IMR-90 (cell line): ENCODE results near the gene METTL25. TPM values are rescaled to one million over a fixed set of nuclear protein-coding genes. Genes with fewer than 3 reads are reported as not detected.

Source experiments
- ATAC-seq: fragments of 200-7000 bp; cut with Tn5 transposase; 2 replicates; pipeline ENCODE4 v1.9.1; 2020; ENCODE audit warnings: low read depth, mild to moderate bottlenecking, moderate library complexity
- BruUV-seq: library from RNA; stranded (reverse); fragments of 400-500 nt; replicated peaks from 2 replicates; lab custom pipeline; 2021; lab: Mats Ljungman, UMichigan
- CTCF ChIA-PET: fragments of 300-600 bp; formaldehyde crosslinking; extraction: SDS; loops from one replicate; lab custom pipeline; 2021; ENCODE audit warnings: antibody characterized with exemption; lab: Yijun Ruan, JAX
- POLR2A ChIA-PET: fragments of 300-600 bp; sonication (Branson Sonifier 250); formaldehyde crosslinking; loops from one replicate; lab custom pipeline; 2022; ENCODE audit warnings: antibody characterized with exemption; ENCODE audit not compliant: unreplicated experiment; lab: Charles Lee
- DNase-seq: peaks from one replicate; pipeline ENCODE4 v3.0.0; 2013
- H2AFZ ChIP-seq: replicated peaks from 2 replicates; pipeline ENCODE3; 2013; ENCODE audit warnings: low read length, mild to moderate bottlenecking; ENCODE audit not compliant: poor library complexity
- H2AK5ac ChIP-seq: 2 replicates; pipeline ENCODE4 v1.6.1; 2013; ENCODE audit warnings: low read depth, low read length, inconsistent platforms
- H2AK9ac ChIP-seq: replicated peaks from 2 replicates; pipeline ENCODE3; 2013; ENCODE audit warnings: mild to moderate bottlenecking, low read depth, low read length, moderate library complexity; ENCODE audit not compliant: poor library complexity
- H2BK120ac ChIP-seq: 2 replicates; pipeline ENCODE4 v1.6.1; 2013; ENCODE audit warnings: low read depth, low read length, inconsistent platforms
- H2BK15ac ChIP-seq: 3 replicates; pipeline ENCODE4 v1.6.1; 2013; ENCODE audit warnings: low read depth, low read length, inconsistent platforms
- H2BK20ac ChIP-seq: 2 replicates; pipeline ENCODE4 v1.6.1; 2013; ENCODE audit warnings: low read depth, mild to moderate bottlenecking, inconsistent platforms, low read length, moderate library complexity
- H2BK5ac ChIP-seq: 2 replicates; pipeline ENCODE4 v1.6.1; 2013; ENCODE audit warnings: mild to moderate bottlenecking, low read depth, low read length, inconsistent platforms; ENCODE audit not compliant: poor library complexity, severe bottlenecking
- H3K14ac ChIP-seq: replicated peaks from 2 replicates; pipeline ENCODE4 v1.6.1; 2013; ENCODE audit warnings: low read depth, low read length, inconsistent platforms
- H3K18ac ChIP-seq: 2 replicates; pipeline ENCODE4 v1.6.1; 2013; ENCODE audit warnings: low read depth, low read length, control low read depth
- H3K23ac ChIP-seq: 2 replicates; pipeline ENCODE4 v1.6.1; 2013; ENCODE audit warnings: low read depth, low read length, inconsistent platforms
- H3K27ac ChIP-seq: 2 replicates; pipeline ENCODE4 v1.5.1; 2013; ENCODE audit warnings: mild to moderate bottlenecking, control low read depth, low read length; ENCODE audit not compliant: insufficient read depth
- H3K27me3 ChIP-seq: 2 replicates; pipeline ENCODE4 v1.6.1; 2013; ENCODE audit warnings: low read length; ENCODE audit not compliant: control insufficient read depth, insufficient read depth
- H3K36me3 ChIP-seq: 2 replicates; pipeline ENCODE4 v1.6.1; 2013; ENCODE audit warnings: low read length, mixed read lengths; ENCODE audit not compliant: control insufficient read depth, insufficient read depth
- H3K4ac ChIP-seq: 2 replicates; pipeline ENCODE4 v1.6.1; 2013; ENCODE audit warnings: low read depth, low read length, inconsistent platforms
- H3K4me1 ChIP-seq: 2 replicates; pipeline ENCODE4 v1.6.1; 2013; ENCODE audit warnings: low read length, mixed read lengths; ENCODE audit not compliant: control insufficient read depth, insufficient read depth
- H3K4me2 ChIP-seq: 2 replicates; pipeline ENCODE4 v1.6.1; 2013; ENCODE audit warnings: low read depth, mild to moderate bottlenecking, control low read depth, low read length, moderate library complexity
- H3K4me3 ChIP-seq: 2 replicates; pipeline ENCODE4 v1.5.1; 2013; ENCODE audit warnings: low read depth, mild to moderate bottlenecking, control low read depth, low read length, moderate library complexity; ENCODE audit not compliant: insufficient read depth
- H3K56ac ChIP-seq: 2 replicates; pipeline ENCODE4 v1.6.1; 2013; ENCODE audit warnings: low read length, inconsistent platforms; ENCODE audit not compliant: insufficient read depth; ENCODE audit errors: extremely low read depth
- H3K79me1 ChIP-seq, 2 experiments: 2 replicates each; pipeline ENCODE4 v1.6.1; 2013; ENCODE audit warnings: low read length in 2 of 2, inconsistent platforms in 1 of 2, low read depth in 1 of 2
- H3K9ac ChIP-seq: 2 replicates; pipeline ENCODE4 v1.6.1; 2013; ENCODE audit warnings: low read depth, low read length, control low read depth
- H3K9me1 ChIP-seq: 2 replicates; pipeline ENCODE4 v1.6.1; 2013; ENCODE audit warnings: low read length, inconsistent platforms; ENCODE audit not compliant: insufficient read depth
- H3K9me3 ChIP-seq: 2 replicates; pipeline ENCODE4 v1.6.1; 2013; ENCODE audit warnings: low read length; ENCODE audit not compliant: control insufficient read depth, insufficient read depth
- H4K20me1 ChIP-seq: 2 replicates; pipeline ENCODE4 v1.6.1; 2013; ENCODE audit warnings: low read length, inconsistent platforms; ENCODE audit not compliant: insufficient read depth
- H4K5ac ChIP-seq: 2 replicates; pipeline ENCODE4 v1.6.1; 2013; ENCODE audit warnings: mild to moderate bottlenecking, low read depth, low read length, control low read depth
- H4K8ac ChIP-seq, 2 experiments: 2 replicates each; pipeline ENCODE4 v1.6.1; 2013; ENCODE audit warnings: low read depth in 2 of 2, low read length in 2 of 2, control low read depth in 1 of 2, inconsistent platforms in 1 of 2
- H4K91ac ChIP-seq: 2 replicates; pipeline ENCODE4 v1.6.1; 2013; ENCODE audit warnings: low read depth, low read length, inconsistent platforms; ENCODE audit not compliant: insufficient read depth
- CEBPB ChIP-seq: IDR thresholded peaks from 2 replicates; pipeline ENCODE4 v1.6.1; 2012; ENCODE audit warnings: low read depth, low read length, improper control_type of control experiment
- CHD1 ChIP-seq: IDR thresholded peaks from 2 replicates; pipeline ENCODE4 v1.6.1; 2012; ENCODE audit warnings: low read depth, low read length, improper control_type of control experiment
- MAFK ChIP-seq: IDR thresholded peaks from 2 replicates; pipeline ENCODE4 v1.6.1; 2012; ENCODE audit warnings: low read depth, low read length, improper control_type of control experiment
- MAZ ChIP-seq: IDR thresholded peaks from 2 replicates; pipeline ENCODE4 v1.6.1; 2012; ENCODE audit warnings: low read depth, mild to moderate bottlenecking, low read length, improper control_type of control experiment, moderate library complexity, borderline replicate concordance
- MXI1 ChIP-seq: IDR thresholded peaks from 2 replicates; pipeline ENCODE4 v1.6.1; 2012; ENCODE audit warnings: low read depth, mild to moderate bottlenecking, low read length, moderate library complexity, borderline replicate concordance
- NFE2L2 ChIP-seq: fragments of 150-350 bp; IDR thresholded peaks from 2 replicates; pipeline ENCODE4 v1.6.1; 2016; ENCODE audit warnings: low read depth, mild to moderate bottlenecking, low read length
- RAD21 ChIP-seq: IDR thresholded peaks from 2 replicates; pipeline ENCODE4 v1.6.1; 2012; ENCODE audit warnings: low read length, improper control_type of control experiment
- RFX5 ChIP-seq: IDR thresholded peaks from 2 replicates; pipeline ENCODE4 v1.8.0; 2012; ENCODE audit warnings: low read depth, mild to moderate bottlenecking, low read length, moderate library complexity
- SMC3 ChIP-seq: fragments of 150-350 bp; IDR thresholded peaks from 2 replicates; pipeline ENCODE4 v1.6.1; 2016; ENCODE audit warnings: low read depth, mild to moderate bottlenecking, antibody characterized with exemption, low read length, moderate library complexity
- WGBS, 2 experiments: methylation state at CpG; one replicate each; pipeline versions ENCODE4 v1.1.5 to v1.1.7; 2013; ENCODE audit warnings: missing lambda C conversion rate in 2 of 2; ENCODE audit not compliant: insufficient read length in 1 of 2; ENCODE audit errors: extremely low coverage in 2 of 2; 5-methylcytosine and 5-hydroxymethylcytosine counted together
- dilution Hi-C: fragments of 300-500 bp; cut with HindIII; formaldehyde crosslinking; loops from one replicate; pipeline ENCODE4 v1.14.3; 2018; ENCODE audit warnings: low sequenced_read_pairs; ENCODE audit not compliant: unreplicated experiment
- in situ Hi-C: fragments of 300-500 bp; cut with MboI; formaldehyde crosslinking; loops from 3 replicates; pipeline ENCODE4 v1.14.3; 2019; ENCODE audit warnings: low sequenced_read_pairs, inconsistent platforms, mixed read lengths
- intact Hi-C: fragments of 100-400 bp; cut with micrococcal nuclease; formaldehyde crosslinking; loops from 2 replicates; pipeline ENCODE4 v1.10.0; 2022
- polyA plus RNA-seq, 3 experiments: library from polyadenylated mRNA; depleted of rRNA; stranded (reverse); fragments of >200 nt; gene quantifications; 2 replicates each; pipeline ENCODE4 v1.2.3, GENCODE V29; 2012; ENCODE audit warnings: low replicate concordance in 1 of 3
- total RNA-seq: library from RNA; depleted of rRNA; stranded (reverse); fragments of >200 nt; gene quantifications from 2 replicates; pipeline ENCODE4 v1.2.3, GENCODE V29; 2012
- TF ChIP-seq, protein P1 (sequence below): conservative IDR thresholded peaks from 2 replicates; pipeline ENCODE4 v1.5.1; 2012; ENCODE audit warnings: mild to moderate bottlenecking, low read depth, low read length, improper control_type of control experiment
- TF ChIP-seq, protein P2 (sequence below): fragments of 150-350 bp; IDR thresholded peaks from 2 replicates; pipeline ENCODE4 v1.6.1; 2017; ENCODE audit warnings: mild to moderate bottlenecking, antibody characterized with exemption, low read length, low read depth
- TF ChIP-seq, protein P3 (sequence below): fragments of 150-350 bp; IDR thresholded peaks from 2 replicates; pipeline ENCODE4 v1.6.1; 2016; ENCODE audit warnings: low read depth, mild to moderate bottlenecking, low read length, moderate library complexity, borderline replicate concordance

METTL25 gene
- total and polyA plus RNA-seq, 2 of the 4 experiments (the other 2 are of a cell fraction), result 2.6 to 3.0 TPM

DNA sequence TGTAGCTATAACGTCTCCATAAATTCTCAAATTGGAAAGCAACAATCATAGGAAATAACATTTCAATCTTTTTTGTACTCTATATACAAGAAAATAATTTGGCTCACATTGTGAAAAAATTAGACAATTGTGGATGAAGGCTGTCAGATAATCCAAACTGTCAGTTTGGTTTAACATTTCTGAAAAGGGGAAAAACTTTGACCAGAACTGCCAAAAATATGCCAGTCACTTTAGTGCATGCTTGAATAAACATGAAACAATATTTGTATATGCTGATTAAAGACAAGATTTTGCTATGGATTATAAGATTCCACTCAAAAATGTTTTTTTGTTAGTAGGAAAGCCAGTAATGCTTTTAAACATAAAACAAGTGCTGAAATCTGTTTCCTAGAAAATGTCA lies 39.1 kb upstream of the METTL25 start:
- H3K27ac ChIP-seq, result no peak overlapping the region

More for the DNA sequence above, 39.1 kb upstream of the METTL25 start:
- no TSS peak for BruUV-seq
- Histone ChIP-seq H3K18ac (no peak overlapping the region), H3K36me3 (no peaks in the 10 kb centered on the region), H2BK120ac (no peak overlapping the region), H2BK15ac (no peak overlapping the region), H3K9ac (no peak overlapping the region), H3K4ac (no peak overlapping the region), H2AFZ (no peak overlapping the region), H3K27me3 (no peaks in the 10 kb centered on the region), H2AK9ac (no peak overlapping the region), H3K79me1 (no peaks in the 10 kb centered on the region), H3K4me2 (no peak overlapping the region), H4K20me1 (no peaks in the 10 kb centered on the region), H3K9me3 (no peaks in the 10 kb centered on the region), H3K14ac (no peak overlapping the region), H3K9me1 (no peaks in the 10 kb centered on the region), H3K4me3 (no peak overlapping the region), H2BK20ac (no peak overlapping the region), H3K4me1 (no peaks in the 10 kb centered on the region), H3K56ac (no peak overlapping the region), H2AK5ac (no peak overlapping the region), H3K23ac (no peak overlapping the region), H4K8ac (no peak overlapping the region), H2BK5ac (no peak overlapping the region), H4K5ac (no peak overlapping the region), H4K91ac (no peak overlapping the region)
- ChIA-PET POLR2A (no interaction called here), CTCF (no interaction called here)
- in situ Hi-C loops (no loop called here), dilution Hi-C loops (no loop called here), intact Hi-C loops (no loop called here)
- TF ChIP-seq CHD1 (no peak), RAD21 (no peak), SMC3 (no peak), NFE2L2 (no peak), MAZ (no peak), MAFK (no peak), CEBPB (no peak), MXI1 (no peak), RFX5 (no peak)
- TF ChIP-seq, protein P1, sequence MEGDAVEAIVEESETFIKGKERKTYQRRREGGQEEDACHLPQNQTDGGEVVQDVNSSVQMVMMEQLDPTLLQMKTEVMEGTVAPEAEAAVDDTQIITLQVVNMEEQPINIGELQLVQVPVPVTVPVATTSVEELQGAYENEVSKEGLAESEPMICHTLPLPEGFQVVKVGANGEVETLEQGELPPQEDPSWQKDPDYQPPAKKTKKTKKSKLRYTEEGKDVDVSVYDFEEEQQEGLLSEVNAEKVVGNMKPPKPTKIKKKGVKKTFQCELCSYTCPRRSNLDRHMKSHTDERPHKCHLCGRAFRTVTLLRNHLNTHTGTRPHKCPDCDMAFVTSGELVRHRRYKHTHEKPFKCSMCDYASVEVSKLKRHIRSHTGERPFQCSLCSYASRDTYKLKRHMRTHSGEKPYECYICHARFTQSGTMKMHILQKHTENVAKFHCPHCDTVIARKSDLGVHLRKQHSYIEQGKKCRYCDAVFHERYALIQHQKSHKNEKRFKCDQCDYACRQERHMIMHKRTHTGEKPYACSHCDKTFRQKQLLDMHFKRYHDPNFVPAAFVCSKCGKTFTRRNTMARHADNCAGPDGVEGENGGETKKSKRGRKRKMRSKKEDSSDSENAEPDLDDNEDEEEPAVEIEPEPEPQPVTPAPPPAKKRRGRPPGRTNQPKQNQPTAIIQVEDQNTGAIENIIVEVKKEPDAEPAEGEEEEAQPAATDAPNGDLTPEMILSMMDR, result no peak
- TF ChIP-seq, protein P2, sequence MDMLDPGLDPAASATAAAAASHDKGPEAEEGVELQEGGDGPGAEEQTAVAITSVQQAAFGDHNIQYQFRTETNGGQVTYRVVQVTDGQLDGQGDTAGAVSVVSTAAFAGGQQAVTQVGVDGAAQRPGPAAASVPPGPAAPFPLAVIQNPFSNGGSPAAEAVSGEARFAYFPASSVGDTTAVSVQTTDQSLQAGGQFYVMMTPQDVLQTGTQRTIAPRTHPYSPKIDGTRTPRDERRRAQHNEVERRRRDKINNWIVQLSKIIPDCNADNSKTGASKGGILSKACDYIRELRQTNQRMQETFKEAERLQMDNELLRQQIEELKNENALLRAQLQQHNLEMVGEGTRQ, result no peak
- TF ChIP-seq, protein P3, sequence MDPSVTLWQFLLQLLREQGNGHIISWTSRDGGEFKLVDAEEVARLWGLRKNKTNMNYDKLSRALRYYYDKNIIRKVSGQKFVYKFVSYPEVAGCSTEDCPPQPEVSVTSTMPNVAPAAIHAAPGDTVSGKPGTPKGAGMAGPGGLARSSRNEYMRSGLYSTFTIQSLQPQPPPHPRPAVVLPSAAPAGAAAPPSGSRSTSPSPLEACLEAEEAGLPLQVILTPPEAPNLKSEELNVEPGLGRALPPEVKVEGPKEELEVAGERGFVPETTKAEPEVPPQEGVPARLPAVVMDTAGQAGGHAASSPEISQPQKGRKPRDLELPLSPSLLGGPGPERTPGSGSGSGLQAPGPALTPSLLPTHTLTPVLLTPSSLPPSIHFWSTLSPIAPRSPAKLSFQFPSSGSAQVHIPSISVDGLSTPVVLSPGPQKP, result no peak
- WGBS, 2 experiments, result no CpG with 5 or more reads among the region's 1 CpG
- DNase-seq, result no peak
- ATAC-seq, result no peak
